NB4 (cell line): ENCODE data around the gene SCAI.
"Not testable (repeated sequence)": the region's sequence is repeated elsewhere in the genome, so short reads cannot be mapped to it uniquely, and the experiment has no call there.

ENCODE experiments used
- DNase-seq: peaks from one replicate; pipeline ENCODE4 v3.0.0; 2010; ENCODE audit warnings: low read depth
- H3K4me3 ChIP-seq: one replicate; pipeline ENCODE4 v1.5.1; 2011; ENCODE audit warnings: mild to moderate bottlenecking, low read depth, low read length, moderate library complexity
- MYC ChIP-seq: IDR thresholded peaks from 2 replicates; pipeline ENCODE4 v1.6.1; 2011; ENCODE audit warnings: low read depth, low read length
- POLR2A ChIP-seq: IDR thresholded peaks from 2 replicates; pipeline ENCODE4 v1.6.1; 2011; ENCODE audit warnings: mild to moderate bottlenecking; ENCODE audit not compliant: insufficient read length; ENCODE audit errors: extremely low read depth
- TF ChIP-seq, protein P1 (sequence below): IDR thresholded peaks from one replicate; pipeline ENCODE4 v1.5.1; 2012; ENCODE audit warnings: low read depth, low read length
- TF ChIP-seq, protein P2 (sequence below): IDR thresholded peaks from 2 replicates; pipeline ENCODE4 v1.6.1; 2011; ENCODE audit warnings: low read depth, low read length

SCAI gene

GRCh38 chr9:125038166-125038565, 105.2 kb downstream of the SCAI start:
- no peak for DNase-seq
- TF ChIP-seq, protein P1, sequence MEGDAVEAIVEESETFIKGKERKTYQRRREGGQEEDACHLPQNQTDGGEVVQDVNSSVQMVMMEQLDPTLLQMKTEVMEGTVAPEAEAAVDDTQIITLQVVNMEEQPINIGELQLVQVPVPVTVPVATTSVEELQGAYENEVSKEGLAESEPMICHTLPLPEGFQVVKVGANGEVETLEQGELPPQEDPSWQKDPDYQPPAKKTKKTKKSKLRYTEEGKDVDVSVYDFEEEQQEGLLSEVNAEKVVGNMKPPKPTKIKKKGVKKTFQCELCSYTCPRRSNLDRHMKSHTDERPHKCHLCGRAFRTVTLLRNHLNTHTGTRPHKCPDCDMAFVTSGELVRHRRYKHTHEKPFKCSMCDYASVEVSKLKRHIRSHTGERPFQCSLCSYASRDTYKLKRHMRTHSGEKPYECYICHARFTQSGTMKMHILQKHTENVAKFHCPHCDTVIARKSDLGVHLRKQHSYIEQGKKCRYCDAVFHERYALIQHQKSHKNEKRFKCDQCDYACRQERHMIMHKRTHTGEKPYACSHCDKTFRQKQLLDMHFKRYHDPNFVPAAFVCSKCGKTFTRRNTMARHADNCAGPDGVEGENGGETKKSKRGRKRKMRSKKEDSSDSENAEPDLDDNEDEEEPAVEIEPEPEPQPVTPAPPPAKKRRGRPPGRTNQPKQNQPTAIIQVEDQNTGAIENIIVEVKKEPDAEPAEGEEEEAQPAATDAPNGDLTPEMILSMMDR: no peak
- TF ChIP-seq POLR2A: no peak
- TF ChIP-seq, protein P2, sequence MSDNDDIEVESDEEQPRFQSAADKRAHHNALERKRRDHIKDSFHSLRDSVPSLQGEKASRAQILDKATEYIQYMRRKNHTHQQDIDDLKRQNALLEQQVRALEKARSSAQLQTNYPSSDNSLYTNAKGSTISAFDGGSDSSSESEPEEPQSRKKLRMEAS: no peak
- TF ChIP-seq MYC: no peak

GRCh38 chr9:125028041-125028440, 115.3 kb downstream of the SCAI start:
- no peak for DNase-seq
- TF ChIP-seq MYC (no peak), POLR2A (no peak)
- TF ChIP-seq, protein P2: no peak
- TF ChIP-seq, protein P1: no peak
- H3K4me3 ChIP-seq: no peak overlapping the region

More at GRCh38 chr9:125038166-125038565, 105.2 kb downstream of the SCAI start:
- no peak overlapping the region for H3K4me3 ChIP-seq

DNA sequence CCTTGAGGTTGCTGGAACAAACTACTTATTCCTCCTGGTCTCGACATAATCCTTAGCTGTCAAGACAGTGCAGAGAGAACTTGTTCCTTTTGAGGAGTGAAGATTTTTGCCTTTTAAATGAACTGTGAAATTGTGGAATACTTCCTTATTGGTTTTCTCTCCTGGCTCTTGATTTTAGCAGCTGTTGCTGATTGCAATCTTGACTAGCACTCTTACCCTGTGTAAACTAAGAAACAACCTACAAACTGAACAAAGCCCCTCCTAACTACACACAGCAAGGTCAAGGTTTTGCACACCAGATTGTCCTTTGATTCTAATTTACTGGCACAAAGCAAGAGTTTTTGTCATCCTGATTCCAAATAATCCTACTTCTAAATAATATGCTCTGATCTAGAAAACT, 118.4 kb downstream of the SCAI start:
- TF ChIP-seq, protein P2: no peak
- TF ChIP-seq MYC (no peak), POLR2A (no peak)
- TF ChIP-seq, protein P1: no peak
- H3K4me3 ChIP-seq: no peak overlapping the region

DNA sequence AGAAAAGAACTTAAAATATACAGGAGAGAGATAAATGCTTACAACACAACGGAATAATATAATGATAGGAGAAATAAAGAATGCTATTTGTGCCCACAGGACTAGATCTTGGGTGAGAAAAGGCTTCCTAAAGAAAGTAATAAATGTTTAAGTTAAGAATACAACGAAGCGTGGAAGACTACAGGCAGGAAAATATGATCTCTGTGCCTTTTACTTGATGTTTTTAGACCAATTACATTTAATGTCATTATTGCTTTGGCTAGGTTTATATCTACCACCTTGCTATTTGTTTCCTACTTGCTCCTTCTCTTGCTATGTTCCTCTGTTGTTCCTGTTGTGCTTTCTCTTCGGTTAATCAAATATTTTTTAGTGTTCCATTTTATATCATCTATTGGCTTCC, 122.3 kb downstream of the SCAI start:
- TF ChIP-seq POLR2A (no peak), MYC (no peak)
- TF ChIP-seq, protein P1: no peak
- TF ChIP-seq, protein P2: no peak
- no peak for DNase-seq
- no peak overlapping the region for H3K4me3 ChIP-seq

More for the DNA sequence above, 118.4 kb downstream of the SCAI start:
- DNase-seq: no peak

GRCh38 chr9:125015655-125016054, 127.7 kb downstream of the SCAI start:
- not testable (repeated sequence) for DNase-seq, H3K4me3 ChIP-seq

- H3K4me3 ChIP-seq, DNase-seq: not testable (repeated sequence)
Measured at GRCh38 chr9:125012013-125012412, 131.3 kb downstream of the SCAI start.

DNA sequence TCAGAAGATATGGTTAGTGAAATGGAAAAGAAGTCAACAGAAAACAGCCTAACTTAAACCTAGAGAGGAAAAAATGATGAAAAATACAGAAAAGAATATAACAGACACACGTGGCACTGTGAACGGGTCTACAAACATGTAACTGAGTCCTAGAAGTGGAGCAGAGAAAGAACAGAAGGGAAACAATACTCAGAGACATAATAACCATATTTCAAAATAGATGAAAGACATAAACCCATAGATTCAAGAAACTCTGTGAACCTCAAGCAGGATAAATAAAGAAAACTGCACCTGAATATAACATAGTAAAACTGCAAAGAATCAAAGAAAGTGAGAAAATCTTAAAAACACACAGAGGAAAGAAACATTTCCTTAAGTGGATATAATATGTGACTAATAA, 134.7 kb downstream of the SCAI start:
- no peak for DNase-seq
- no peak overlapping the region for H3K4me3 ChIP-seq
- TF ChIP-seq MYC (no peak), POLR2A (no peak)
- TF ChIP-seq, protein P2: no peak
- TF ChIP-seq, protein P1: no peak
